CD4-positive, alpha-beta T cell treated with Interleukin-15 for 4 hours (primary cell): ENCODE measurements around the gene MYO15A.

Experiments used
- DNase-seq: peaks from one replicate; pipeline ENCODE4 v3.0.0-alpha.2; 2020; ENCODE audit warnings: low spot score

Gene MYO15A

GRCh38 chr17:18108401-18109312 is at the start of gene MYO15A:
Gene MYO15A (plus strand): TSS chr17:18108756. CDS start chr17:18118801, 10,045 bp downstream.
- DNase-seq, result no peak

DNA sequence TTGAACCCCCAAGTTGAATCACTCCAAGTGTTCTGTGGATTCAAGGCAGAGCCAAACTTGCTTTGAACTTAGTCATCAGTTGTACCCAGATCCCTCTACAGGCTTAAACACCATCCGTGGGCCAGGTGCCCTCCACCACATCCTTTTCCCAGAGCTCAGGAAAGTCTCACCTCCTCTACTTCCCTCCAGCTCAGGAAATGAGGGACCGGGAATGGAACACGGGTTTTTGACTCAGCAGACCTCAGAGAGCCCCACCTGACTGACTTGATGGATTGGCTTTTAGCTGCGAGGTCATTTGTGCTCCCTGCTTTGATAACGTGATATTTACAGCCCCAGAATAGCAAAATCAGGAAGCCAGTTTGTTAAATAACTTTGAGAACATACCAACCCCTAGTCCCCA is 49.3 kb upstream of the MYO15A start:
- DNase-seq, result no peak

GRCh38 chr17:18064053-18064452 is 44.5 kb upstream of the MYO15A start:
- DNase-seq, result no peak

GRCh38 chr17:18065546-18065945 is 43.0 kb upstream of the MYO15A start:
- no peak for DNase-seq

DNA sequence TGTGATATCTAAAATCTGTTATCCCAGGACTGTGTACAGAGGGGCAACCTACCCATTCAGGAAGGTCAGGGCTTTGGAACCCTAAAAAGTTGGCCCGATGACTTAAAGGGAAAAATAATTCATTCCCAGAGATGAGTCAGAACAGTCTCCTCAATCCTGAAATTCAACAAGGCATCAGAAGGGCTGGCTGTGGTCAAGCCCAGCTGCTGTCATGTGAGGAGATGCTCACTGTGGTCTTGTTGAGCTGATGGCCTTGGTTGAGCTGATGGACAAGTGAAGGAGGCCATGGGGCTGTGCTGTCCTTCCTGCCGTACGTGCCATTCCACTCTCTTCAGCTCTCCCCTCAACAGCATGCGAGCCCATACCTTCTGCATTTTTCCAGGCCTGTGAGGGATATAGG is 41.7 kb upstream of the MYO15A start:
- DNase-seq, result no peak

GRCh38 chr17:18069101-18069500 is 39.5 kb upstream of the MYO15A start:
- DNase-seq, result no peak

- DNase-seq, result no peak
These were observed 37.7 kb upstream of the MYO15A start for GRCh38 chr17:18070861-18071340.

- DNase-seq, result no peak
These were observed 36.8 kb upstream of the MYO15A start for GRCh38 chr17:18071751-18072150.

DNA sequence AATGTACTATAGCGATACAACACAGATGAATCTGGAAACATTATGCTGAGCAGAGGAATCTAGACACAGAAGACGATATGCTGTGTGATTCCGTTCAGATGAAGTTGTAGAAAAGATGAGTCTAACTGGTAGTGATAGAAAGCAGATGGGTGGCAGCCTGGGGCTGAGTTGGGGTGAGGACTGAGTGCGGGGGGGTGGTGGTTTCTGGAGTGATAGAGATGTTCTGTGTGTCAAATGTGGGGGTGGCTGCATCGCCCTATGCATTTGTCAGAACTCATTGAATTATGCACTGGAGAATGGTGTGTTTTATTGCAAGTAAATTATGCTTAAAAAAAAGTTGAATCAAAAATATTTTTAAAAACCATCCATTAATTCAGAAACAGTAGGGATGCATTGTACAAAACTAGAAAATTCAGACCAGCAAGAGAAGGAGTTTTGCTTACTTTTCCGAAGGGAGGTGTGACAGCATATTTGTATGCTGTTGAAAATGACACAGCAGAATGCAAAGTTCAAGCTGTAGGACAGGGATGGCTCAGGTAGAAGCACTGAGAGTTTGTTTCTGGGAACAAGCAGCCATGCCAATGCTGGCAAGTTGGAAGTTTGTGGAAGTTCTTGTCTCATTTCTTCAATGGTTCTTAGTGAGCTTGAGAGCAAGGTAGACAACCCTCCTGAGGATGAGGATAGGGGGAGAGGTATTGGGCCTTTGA is 33.8 kb upstream of the MYO15A start:
- no peak for DNase-seq

DNA sequence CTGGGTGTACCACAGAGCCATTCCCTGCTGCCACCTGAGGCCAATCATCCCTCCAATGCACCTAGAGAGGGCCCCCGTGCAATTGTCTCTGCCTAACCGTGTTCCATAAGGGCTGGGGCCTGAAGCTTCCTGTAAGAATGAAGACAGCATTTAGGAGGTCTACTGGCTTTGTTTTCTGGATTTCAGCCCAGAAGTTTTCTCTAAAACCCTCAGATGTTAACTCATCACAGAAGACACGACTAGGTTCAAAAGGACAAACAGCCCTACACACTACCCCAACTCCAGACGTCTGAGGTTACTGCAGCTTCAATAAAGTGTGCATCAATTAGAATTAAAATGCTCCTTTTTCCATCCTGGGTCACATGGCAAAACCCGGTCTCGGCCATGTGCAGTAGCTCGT is 31.6 kb upstream of the MYO15A start:
- DNase-seq, result no peak

- no peak for DNase-seq
These were observed 29.0 kb upstream of the MYO15A start for GRCh38 chr17:18079543-18079942.

DNA sequence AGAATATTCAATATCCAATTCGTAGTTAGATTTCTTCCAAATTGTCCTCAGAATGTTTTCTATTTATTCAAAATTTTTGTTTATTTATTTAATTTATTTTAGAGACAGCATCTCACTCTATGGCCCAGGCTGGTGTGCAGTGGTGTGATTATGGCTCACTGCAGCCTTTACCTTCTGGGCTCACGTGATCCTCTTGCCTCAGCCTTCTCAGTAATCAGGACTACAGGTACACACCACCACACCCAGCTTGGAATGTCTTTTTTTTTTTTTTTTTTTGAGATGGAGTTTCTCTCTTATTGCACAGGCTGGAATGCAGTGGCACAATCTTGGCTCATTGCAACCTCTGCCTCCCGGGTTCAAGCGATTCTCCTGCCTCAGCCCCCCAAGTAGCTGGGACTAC is 24.3 kb upstream of the MYO15A start:
- no peak for DNase-seq

DNA sequence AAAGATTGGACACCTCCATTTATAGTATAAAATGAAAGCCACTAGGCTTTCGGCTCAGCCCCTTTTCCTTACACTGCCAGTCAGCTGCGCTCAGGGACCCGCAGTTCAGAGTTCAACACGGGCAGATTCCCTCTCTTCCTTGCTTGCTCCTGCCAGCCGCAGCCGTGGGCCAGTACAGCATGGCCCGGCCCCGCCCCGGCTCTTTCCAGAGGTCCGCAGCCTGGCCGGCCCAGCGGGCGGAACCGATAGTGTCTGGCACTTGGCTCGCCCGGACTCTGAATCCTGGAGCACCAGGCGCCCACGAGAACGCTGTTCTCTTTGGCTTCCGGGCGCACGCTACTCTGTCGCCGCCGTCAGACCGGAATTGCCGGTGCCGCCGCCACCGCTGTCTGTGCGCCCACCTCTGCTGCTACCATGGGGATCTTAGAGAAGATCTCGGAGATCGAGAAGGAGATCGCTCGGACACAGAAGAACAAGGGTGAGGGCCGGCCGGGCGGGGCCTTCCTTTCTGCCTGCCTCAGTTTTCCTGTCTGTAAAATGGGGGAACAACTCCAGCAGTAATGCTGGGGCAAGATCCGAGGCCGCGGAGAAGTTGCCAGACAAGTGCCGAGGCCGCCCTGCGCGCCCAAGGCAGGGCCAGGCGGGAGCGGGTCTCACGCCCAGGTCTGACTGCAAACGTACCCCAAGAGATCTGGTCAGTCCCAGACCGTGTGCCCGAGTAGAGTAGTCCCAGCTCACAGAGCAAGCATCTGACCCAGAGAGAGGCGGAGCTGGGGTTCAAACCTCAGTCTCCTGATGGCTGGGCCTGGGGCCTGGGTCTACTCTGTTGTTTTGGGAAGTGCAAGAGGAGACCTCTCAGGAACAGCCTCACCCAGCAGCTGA is 20.7 kb upstream of the MYO15A start, which contains the start of gene DRG2:
Gene DRG2, plus strand, starts transcription at position 339 of the 882 bp plus-strand sequence. Its CDS starts 76 bp downstream, at position 415.
- peak; percentile 90 for DNase-seq

DNA sequence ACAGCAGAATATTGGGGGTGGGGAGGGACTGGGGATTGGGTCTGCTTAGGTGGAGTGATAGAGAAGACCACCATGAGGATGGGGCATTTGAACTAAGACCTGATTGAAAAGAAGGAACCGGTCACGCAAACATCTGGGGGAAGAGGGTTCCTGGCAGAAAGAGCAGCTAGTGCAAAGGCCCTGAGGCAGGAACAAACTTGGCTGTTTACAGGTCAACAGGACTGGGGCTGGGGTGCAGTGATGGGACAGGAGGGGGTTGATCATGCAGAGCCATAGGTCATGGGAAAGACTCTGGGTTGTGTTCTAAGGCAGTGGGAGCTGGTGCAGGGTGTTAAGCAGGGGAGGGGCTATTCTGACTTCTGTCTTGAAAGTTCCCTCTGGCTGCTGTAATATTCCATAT is 18.9 kb upstream of the MYO15A start:
- DNase-seq, result no peak

DNA sequence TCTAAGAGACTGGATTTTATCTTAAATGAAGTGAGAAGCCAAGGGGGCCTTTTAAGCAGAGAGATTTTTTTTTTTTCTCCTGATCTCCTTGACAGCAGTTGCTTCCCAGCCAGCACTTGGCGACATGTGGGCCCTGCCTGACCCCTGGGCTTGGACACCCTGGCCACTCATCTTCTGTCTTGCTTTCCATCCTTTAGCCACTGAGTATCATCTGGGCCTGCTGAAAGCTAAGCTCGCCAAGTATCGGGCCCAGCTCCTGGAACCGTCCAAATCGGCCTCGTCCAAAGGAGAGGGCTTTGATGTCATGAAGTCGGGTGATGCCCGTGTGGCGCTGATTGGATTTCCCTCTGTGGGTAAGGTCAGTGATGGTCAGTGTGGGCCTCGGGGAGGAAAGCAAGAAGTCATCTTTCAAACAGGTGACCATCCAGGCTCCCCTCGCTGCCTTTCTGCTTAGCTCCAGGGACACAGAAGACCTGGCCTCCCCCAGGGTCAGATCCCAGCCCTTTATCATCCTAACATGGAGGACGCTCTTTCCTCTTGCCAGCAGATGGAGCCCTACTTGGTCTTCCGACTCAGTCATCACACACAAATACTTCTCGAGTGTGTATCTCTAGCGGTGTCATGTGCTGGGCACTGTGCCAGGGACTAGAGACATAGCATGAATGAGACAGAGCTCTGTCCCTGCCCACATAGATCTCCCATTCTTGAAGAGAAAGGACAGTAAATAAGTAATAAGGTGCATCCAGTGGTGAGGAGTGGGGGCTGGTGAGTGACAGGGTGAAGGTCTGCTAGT is 14.7 kb upstream of the MYO15A start:
- DNase-seq, result no peak

- DNase-seq, result no peak
These were observed 14.1 kb upstream of the MYO15A start for GRCh38 chr17:18094409-18094807.

DNA sequence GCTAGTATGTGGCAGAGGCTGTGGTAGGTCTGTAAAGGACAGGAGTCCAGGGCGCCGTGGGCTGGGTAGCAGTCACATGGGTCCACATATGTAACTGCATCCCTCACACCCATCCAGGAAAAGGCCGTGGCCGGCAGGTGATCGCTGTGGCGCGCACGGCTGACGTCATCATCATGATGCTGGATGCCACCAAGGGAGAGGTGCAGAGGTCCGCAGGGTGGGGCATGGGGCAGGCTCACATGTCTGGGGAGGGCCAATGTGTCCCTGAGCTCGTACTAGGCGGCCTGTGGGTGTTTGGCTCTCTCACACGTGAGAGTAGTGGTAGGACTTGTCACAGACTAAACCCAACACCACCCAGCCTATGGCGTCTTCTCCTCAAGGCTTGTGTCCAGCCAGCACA is 9.0 kb upstream of the MYO15A start:
- DNase-seq, result no peak

- no peak for DNase-seq
These were observed 7.9 kb upstream of the MYO15A start for GRCh38 chr17:18100616-18101015.

- no peak for DNase-seq
These were observed 6.7 kb upstream of the MYO15A start for GRCh38 chr17:18101828-18102227.

GRCh38 chr17:18102640-18103039 is 5.9 kb upstream of the MYO15A start:
- DNase-seq, result no peak

DNA sequence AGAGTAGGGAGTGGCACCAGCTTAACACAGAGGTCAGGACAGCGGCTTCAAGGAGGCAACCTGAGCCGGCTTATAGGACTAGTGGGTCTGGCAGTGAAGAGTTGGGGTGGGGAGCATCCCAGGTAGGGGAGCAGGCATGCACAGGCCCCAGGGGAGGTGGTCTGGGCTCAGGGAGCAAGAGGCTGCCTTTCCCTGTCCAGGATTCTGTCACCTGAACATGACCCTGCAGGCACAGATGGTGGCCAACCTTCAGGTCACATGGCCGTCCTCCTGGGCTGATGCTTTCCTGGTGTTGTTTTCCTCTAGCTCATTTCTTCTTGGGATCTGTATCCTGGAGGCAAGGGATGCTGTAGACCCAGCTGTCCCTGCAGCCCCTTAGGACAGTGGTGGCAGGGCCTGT is 3.5 kb upstream of the MYO15A start:
- DNase-seq, result no peak
